GM12874 (cell line): ENCODE data around the gene NTM.

Experiments
- CTCF ChIP-seq: IDR thresholded peaks from 2 replicates; pipeline ENCODE4 v1.5.1; 2011; ENCODE audit warnings: low read depth, mild to moderate bottlenecking, control low read depth, low read length, moderate library complexity; ENCODE audit not compliant: insufficient read depth

NTM gene

GRCh38 chr11:132046288-132046865 lies 676.0 kb downstream of the NTM start:
- no peak for TF ChIP-seq CTCF

GRCh38 chr11:132047167-132047566 lies 676.8 kb downstream of the NTM start:
- no peak for TF ChIP-seq CTCF

GRCh38 chr11:132048040-132048439 lies 677.6 kb downstream of the NTM start:
- TF ChIP-seq CTCF: no peak

- no peak for TF ChIP-seq CTCF
Measured at GRCh38 chr11:132049205-132049604, 678.8 kb downstream of the NTM start.

- TF ChIP-seq CTCF: no peak
Measured at GRCh38 chr11:132050049-132050448, 679.6 kb downstream of the NTM start.

- no peak for TF ChIP-seq CTCF
Measured at GRCh38 chr11:132050577-132051165, 680.3 kb downstream of the NTM start.

GRCh38 chr11:132051704-132052103 lies 681.3 kb downstream of the NTM start:
- TF ChIP-seq CTCF: no peak
